ENCODE measurements around the gene CLEC1A.
"Not testable (repeated sequence)": the region's sequence is repeated elsewhere in the genome, so short reads cannot be mapped to it uniquely, and the experiment has no call there.

DNA sequence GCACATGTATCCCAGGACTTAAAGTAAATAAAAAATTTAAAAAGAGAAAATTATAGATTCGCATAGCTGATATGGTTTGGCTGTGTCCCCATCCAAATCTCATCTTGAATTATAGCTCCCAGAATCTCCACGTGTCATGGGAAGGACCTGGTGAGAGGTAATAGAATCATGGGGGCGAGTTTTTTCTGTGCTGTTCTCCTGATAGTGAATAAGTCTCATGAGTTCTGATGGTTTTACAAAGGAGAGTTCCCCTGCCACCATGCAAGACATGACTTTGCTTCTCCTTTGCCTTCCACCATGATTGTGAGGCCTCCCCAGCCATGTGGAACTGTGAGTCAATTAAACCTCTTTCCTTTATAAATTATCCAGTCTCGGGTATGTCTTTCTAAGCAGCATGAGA lies 72.1 kb downstream of the CLEC1A start:
- TF ChIP-seq, protein P1, sequence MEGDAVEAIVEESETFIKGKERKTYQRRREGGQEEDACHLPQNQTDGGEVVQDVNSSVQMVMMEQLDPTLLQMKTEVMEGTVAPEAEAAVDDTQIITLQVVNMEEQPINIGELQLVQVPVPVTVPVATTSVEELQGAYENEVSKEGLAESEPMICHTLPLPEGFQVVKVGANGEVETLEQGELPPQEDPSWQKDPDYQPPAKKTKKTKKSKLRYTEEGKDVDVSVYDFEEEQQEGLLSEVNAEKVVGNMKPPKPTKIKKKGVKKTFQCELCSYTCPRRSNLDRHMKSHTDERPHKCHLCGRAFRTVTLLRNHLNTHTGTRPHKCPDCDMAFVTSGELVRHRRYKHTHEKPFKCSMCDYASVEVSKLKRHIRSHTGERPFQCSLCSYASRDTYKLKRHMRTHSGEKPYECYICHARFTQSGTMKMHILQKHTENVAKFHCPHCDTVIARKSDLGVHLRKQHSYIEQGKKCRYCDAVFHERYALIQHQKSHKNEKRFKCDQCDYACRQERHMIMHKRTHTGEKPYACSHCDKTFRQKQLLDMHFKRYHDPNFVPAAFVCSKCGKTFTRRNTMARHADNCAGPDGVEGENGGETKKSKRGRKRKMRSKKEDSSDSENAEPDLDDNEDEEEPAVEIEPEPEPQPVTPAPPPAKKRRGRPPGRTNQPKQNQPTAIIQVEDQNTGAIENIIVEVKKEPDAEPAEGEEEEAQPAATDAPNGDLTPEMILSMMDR (IDR thresholded peaks at IDR 0.05) = not testable (repeated sequence)
- not testable (repeated sequence) for TF ChIP-seq POLR2AphosphoS5, POLR2A, EP300 (IDR thresholded peaks at IDR 0.05)
